HCT116 (cell line): ENCODE measurements around the gene TMEM154. TPM values are rescaled to one million over a fixed set of nuclear protein-coding genes. Genes with fewer than 3 reads are reported as not detected.

Experiments
- ATAC-seq: fragments of 200-7000 bp; cut with Tn5 transposase; 2 replicates; pipeline ENCODE4 v1.9.1; 2020; ENCODE audit warnings: mild to moderate bottlenecking, moderate library complexity
- BruUV-seq: library from RNA; stranded (reverse); fragments of 400-500 nt; replicated peaks from 2 replicates; lab custom pipeline; 2021; lab: Mats Ljungman, UMichigan
- CTCF ChIA-PET: fragments of 300-600 bp; sonication (Branson Sonifier 250); formaldehyde crosslinking; loops from one replicate; lab custom pipeline; 2021; ENCODE audit warnings: antibody characterized with exemption; lab: Charles Lee
- POLR2A ChIA-PET: fragments of 300-600, 350-600 bp; sonication (Branson Sonifier 250); formaldehyde crosslinking; loops from one replicate; lab custom pipeline; 2021; ENCODE audit warnings: antibody characterized with exemption; lab: Charles Lee
- RAD21 ChIA-PET, 2 experiments: fragments of 300-600 bp; sonication (Branson Sonifier 250); formaldehyde crosslinking; loops; one replicate each; lab custom pipeline; 2023; ENCODE audit warnings: low total read pairs in 2 of 2; ENCODE audit not compliant: uncharacterized antibody in 2 of 2, unreplicated experiment in 2 of 2, low non-redundant PET in 1 of 2; lab: Charles Lee
- DNase-seq: peaks from one replicate; pipeline ENCODE4 v3.0.0-alpha.2; 2010; ENCODE audit warnings: low read depth, low spot score
- H2AFZ ChIP-seq: fragments of 200-600 bp; shearing (Covaris generic), sonication (generic); 2 replicates; pipeline ENCODE4 v1.6.1; 2017; ENCODE audit warnings: low read depth, mixed run types, mixed read lengths, antibody characterized with exemption, low read length; ENCODE audit not compliant: poor library complexity, severe bottlenecking
- H3K27ac ChIP-seq: 2 replicates; pipeline ENCODE4 v1.5.1; 2012; ENCODE audit warnings: low read depth, low read length
- H3K27me3 ChIP-seq: fragments of 200-600 bp; sonication (generic); 2 replicates; pipeline ENCODE4 v1.6.1; 2016; ENCODE audit warnings: mixed run types, low read length, mixed read lengths; ENCODE audit not compliant: insufficient read depth
- H3K36me3 ChIP-seq, 2 experiments: fragments of 200-500 bp in 1 of 2; fragments of 200-600 bp in 1 of 2; sonication (Bioruptor generic) in 1 of 2; sonication (generic) in 1 of 2; 2 replicates each; pipeline versions ENCODE4 v1.5.1 to v1.6.1; 2014 to 2016; ENCODE audit warnings: low read length in 2 of 2, inconsistent platforms in 1 of 2, mixed read lengths in 1 of 2, mixed run types in 1 of 2; ENCODE audit not compliant: insufficient read depth in 2 of 2, control insufficient read depth in 1 of 2
- H3K4me1 ChIP-seq, 2 experiments: fragments of 200-600 bp in 1 of 2; sonication (generic) in 1 of 2; 2 replicates each; pipeline versions ENCODE4 v1.5.1 to v1.6.1; 2012 to 2017; ENCODE audit warnings: low read length in 2 of 2, inconsistent platforms in 1 of 2, mild to moderate bottlenecking in 1 of 2, mixed read lengths in 1 of 2, mixed run types in 1 of 2, moderate library complexity in 1 of 2; ENCODE audit not compliant: insufficient read depth in 2 of 2, control insufficient read depth in 1 of 2
- H3K4me2 ChIP-seq: fragments of 200-600 bp; sonication (generic); 2 replicates; pipeline ENCODE4 v1.6.1; 2017; ENCODE audit warnings: mixed run types, low read length, mixed read lengths
- H3K4me3 ChIP-seq, 2 experiments: fragments of 200-600 bp in 1 of 2; sonication (generic) in 1 of 2; replicated peaks in 1 of 2; 2 replicates each; pipeline ENCODE4 v1.5.1; 2011 to 2016; ENCODE audit warnings: low read length in 2 of 2, control low read depth in 1 of 2, low read depth in 1 of 2, mild to moderate bottlenecking in 1 of 2, mixed read lengths in 1 of 2, mixed run types in 1 of 2
- H3K79me2 ChIP-seq: fragments of 200-600 bp; sonication (generic); 2 replicates; pipeline ENCODE4 v1.6.1; 2017; ENCODE audit warnings: mild to moderate bottlenecking, mixed run types, low read length, moderate library complexity, mixed read lengths; ENCODE audit not compliant: insufficient read depth
- H3K9ac ChIP-seq: fragments of 200-600 bp; sonication (generic); 2 replicates; pipeline ENCODE4 v1.6.1; 2016; ENCODE audit warnings: low read length, mixed read lengths
- H3K9me2 ChIP-seq: fragments of 200-600 bp; sonication (generic), shearing (Covaris generic); 2 replicates; pipeline ENCODE4 v1.6.1; 2017; ENCODE audit warnings: mixed run types, mild to moderate bottlenecking, moderate library complexity; ENCODE audit not compliant: insufficient read depth
- H3K9me3 ChIP-seq, 2 experiments: fragments of 200-500 bp in 1 of 2; fragments of 200-600 bp in 1 of 2; sonication (Bioruptor generic) in 1 of 2; sonication (generic) in 1 of 2; 2 replicates each; pipeline ENCODE4 v1.6.1; 2014 to 2017; ENCODE audit warnings: low read length in 2 of 2, mixed read lengths in 2 of 2, inconsistent platforms in 1 of 2, low read depth in 1 of 2, mild to moderate bottlenecking in 1 of 2, mixed run types in 1 of 2, moderate library complexity in 1 of 2; ENCODE audit not compliant: control insufficient read depth in 1 of 2, insufficient read depth in 1 of 2
- H4K20me1 ChIP-seq: fragments of 200-600 bp; sonication (generic), shearing (Covaris generic); 2 replicates; pipeline ENCODE4 v1.6.1; 2017; ENCODE audit warnings: mixed run types, mild to moderate bottlenecking, moderate library complexity; ENCODE audit not compliant: insufficient read depth
- ATF3 ChIP-seq: IDR thresholded peaks from 2 replicates; pipeline ENCODE4 v1.6.1; 2012
- CBX3 ChIP-seq: IDR thresholded peaks from 2 replicates; pipeline ENCODE4 v1.6.1; 2012; ENCODE audit warnings: low read depth
- CTCF ChIP-seq, 3 experiments: fragments of 200-600 bp in 1 of 3; sonication (generic) in 1 of 3; IDR thresholded peaks in 2 of 3; conservative IDR thresholded peaks in 1 of 3; 2 replicates each; pipeline ENCODE4 v1.5.1; 2012 to 2017; ENCODE audit warnings: low read depth in 2 of 3, low read length in 2 of 3, antibody characterized with exemption in 1 of 3, borderline replicate concordance in 1 of 3, control low read depth in 1 of 3, mild to moderate bottlenecking in 1 of 3, mixed read lengths in 1 of 3, mixed run types in 1 of 3, moderate library complexity in 1 of 3; ENCODE audit not compliant: insufficient read depth in 1 of 3
- ELF1 ChIP-seq: IDR thresholded peaks from 2 replicates; pipeline ENCODE4 v1.6.1; 2012; ENCODE audit warnings: low read depth, borderline replicate concordance
- EZH2 ChIP-seq: fragments of 200-600 bp; sonication (generic); IDR thresholded peaks from 2 replicates; pipeline ENCODE4 v1.6.1; 2017; ENCODE audit warnings: antibody characterized with exemption, mixed run types
- FOSL1 ChIP-seq: IDR thresholded peaks from 2 replicates; pipeline ENCODE4 v1.6.1; 2012; ENCODE audit warnings: low read depth
- MAX ChIP-seq: IDR thresholded peaks from 2 replicates; pipeline ENCODE4 v1.6.1; 2012
- POLR2A ChIP-seq: IDR thresholded peaks from 2 replicates; pipeline ENCODE4 v1.7.0; 2011; ENCODE audit warnings: borderline replicate concordance; ENCODE audit not compliant: insufficient read depth, insufficient read length; ENCODE audit errors: extremely low read depth
- POLR2AphosphoS5 ChIP-seq: IDR thresholded peaks from 2 replicates; pipeline ENCODE4 v1.6.1; 2011; ENCODE audit warnings: mild to moderate bottlenecking, low read depth, low read length, moderate library complexity
- REST ChIP-seq: IDR thresholded peaks from 2 replicates; pipeline ENCODE4 v1.6.1; 2012; ENCODE audit warnings: low read depth
- SIN3A ChIP-seq: IDR thresholded peaks from 2 replicates; pipeline ENCODE4 v1.6.1; 2012; ENCODE audit warnings: low read depth
- SP1 ChIP-seq: IDR thresholded peaks from 2 replicates; pipeline ENCODE4 v1.6.1; 2012; ENCODE audit warnings: low read depth
- TCF7L2 ChIP-seq: IDR thresholded peaks from 2 replicates; pipeline ENCODE4 v1.7.0; 2011; ENCODE audit warnings: borderline replicate concordance, inconsistent platforms; ENCODE audit not compliant: insufficient read depth, insufficient read length; ENCODE audit errors: extremely low read depth
- ZFX ChIP-seq: fragments of 450-650 bp; IDR thresholded peaks from 2 replicates; pipeline ENCODE4 v1.6.1; 2017
- ZNF274 ChIP-seq: fragments of 200-500 bp; sonication (Bioruptor generic); IDR thresholded peaks from 2 replicates; pipeline ENCODE4 v1.6.1; 2014; ENCODE audit warnings: mild to moderate bottlenecking, low read depth, low read length, inconsistent platforms
- intact Hi-C: fragments of 100-400 bp; cut with micrococcal nuclease; formaldehyde crosslinking; loops from 2 replicates; pipeline ENCODE4 v1.10.0; 2022
- total RNA-seq: library from RNA; stranded (reverse); gene quantifications from one replicate; pipeline ENCODE4 v1.2.1, GENCODE V29; 2021; ENCODE audit not compliant: unreplicated experiment

The TMEM154 gene
- total RNA-seq, 1 experiment from 2014 or later, result 2.4 TPM

GRCh38 chr4:152704788-152705187 is 25.0 kb upstream of the TMEM154 start:
- ATAC-seq (no peak), DNase-seq (no peak)
- no TSS peak for BruUV-seq
- Histone ChIP-seq H3K27ac (no peak overlapping the region), H3K79me2 (no peaks in the 10 kb centered on the region), H3K4me3 (no peak overlapping the region), H3K36me3 (no peaks in the 10 kb centered on the region), H3K9ac (no peak overlapping the region), H4K20me1 (no peaks in the 10 kb centered on the region), H3K27me3 (no peaks in the 10 kb centered on the region), H2AFZ (no peak overlapping the region), H3K4me1 (no peaks in the 10 kb centered on the region; a peak in 1 of 4 replicates), H3K9me2 (no peaks in the 10 kb centered on the region), H3K4me2 (no peak overlapping the region)
- ChIA-PET RAD21 (no interaction called here), CTCF (no interaction called here), POLR2A (no interaction called here)
- peak; percentile 40 for TF ChIP-seq ZNF274
- no peak for TF ChIP-seq TCF7L2
- TF ChIP-seq, all 23 proteins: peak for 1
- H3K9me3 ChIP-seq, result no peaks in the 10 kb centered on the region; a peak in 1 of 4 replicates
- intact Hi-C loops, result no loop called here

- Histone ChIP-seq H3K27me3 (no peaks in the 10 kb centered on the region), H2AFZ (no peak overlapping the region), H3K9me3 (no peaks in the 10 kb centered on the region; a peak in 1 of 4 replicates), H3K36me3 (no peaks in the 10 kb centered on the region), H3K79me2 (no peaks in the 10 kb centered on the region), H3K4me1 (peaks cover 0 to 13% of the 10 kb centered on the region in 2 experiments; a peak in 2 of 4 replicates), H4K20me1 (no peaks in the 10 kb centered on the region), H3K4me2 (no peak overlapping the region), H3K27ac (no peak overlapping the region), H3K9me2 (no peaks in the 10 kb centered on the region), H3K9ac (no peak overlapping the region), H3K4me3 (no peak overlapping the region)
- RAD21 ChIA-PET, result no interaction called here
- POLR2A ChIA-PET, result no interaction called here
- CTCF ChIA-PET, result no interaction called here
- DNase-seq (no peak), ATAC-seq (no peak)
- BruUV-seq, result no TSS peak
- intact Hi-C loops, result no loop called here
- TF ChIP-seq ZFX (no peak), SP1 (no peak), ELF1 (no peak), CBX3 (no peak), ZNF274 (no peak), MAX (no peak), POLR2AphosphoS5 (no peak), FOSL1 (no peak), POLR2A (no peak), CTCF (IDR thresholded peaks at IDR 0.05 in 2 of 3, conservative IDR thresholded peaks at IDR 0.05 in 1 of 3; ENCODE audit: borderline replicate concordance in 1 of 3, insufficient read depth in 1 of 3, low read depth in 2 of 3, low read length in 2 of 3) (no peak), EZH2 (no peak), ATF3 (no peak), SIN3A (no peak), REST (no peak), TCF7L2 (no peak)
Measured at GRCh38 chr4:152700151-152700550, 20.4 kb upstream of the TMEM154 start.
